ENCODE results near the gene GPR55. TPM values are rescaled to one million over a fixed set of nuclear protein-coding genes. Genes with fewer than 3 reads are reported as not detected.

GPR55 gene
- total RNA-seq, 6 experiments from 2014 or later, result 0.06 to 0.12 (median 0.07) TPM; not detected in 3

DNA sequence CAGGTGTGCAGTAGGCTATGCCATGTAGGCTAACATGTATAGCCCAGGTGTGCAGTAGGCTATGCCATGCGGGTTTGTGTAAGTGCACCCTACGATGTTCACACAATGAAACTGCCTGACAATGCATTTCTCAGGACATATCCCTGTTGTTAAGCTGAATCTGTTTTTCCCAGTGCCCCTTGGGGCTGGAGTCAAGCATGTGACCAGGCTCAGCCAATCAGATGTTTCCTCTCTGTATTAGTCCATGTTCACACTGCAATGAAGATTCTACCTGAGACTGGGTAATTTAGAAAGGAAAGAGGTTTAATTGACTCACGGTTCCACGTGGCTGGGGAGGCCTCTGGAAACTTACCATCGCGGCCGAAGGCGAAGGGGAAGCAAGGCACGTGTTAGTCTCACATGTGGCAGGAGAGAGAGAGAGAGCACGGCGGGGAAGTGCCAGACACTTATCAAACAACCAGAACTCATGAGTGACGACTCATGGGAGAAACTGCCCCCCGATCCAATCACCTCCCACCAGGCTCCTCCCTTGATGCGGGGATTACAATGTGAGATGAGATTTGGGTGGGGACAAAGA lies 36.1 kb downstream of the GPR55 start:
- intact Hi-C loops (cut with DNase I), result no loop called here
- DNase-seq (no peak), ATAC-seq (no peak)
- Histone ChIP-seq H3K36me3 (no peaks in the 10 kb centered on the region), H3K27me3 (no peaks in the 10 kb centered on the region), H3K4me1 (no peaks in the 10 kb centered on the region), H3K27ac (no peak overlapping the region), H3K9me3 (no peaks in the 10 kb centered on the region), H3K4me3 (no peak overlapping the region)
- TF ChIP-seq POLR2A (IDR thresholded peaks at IDR 0.05), result no peak
- TF ChIP-seq, protein P1, sequence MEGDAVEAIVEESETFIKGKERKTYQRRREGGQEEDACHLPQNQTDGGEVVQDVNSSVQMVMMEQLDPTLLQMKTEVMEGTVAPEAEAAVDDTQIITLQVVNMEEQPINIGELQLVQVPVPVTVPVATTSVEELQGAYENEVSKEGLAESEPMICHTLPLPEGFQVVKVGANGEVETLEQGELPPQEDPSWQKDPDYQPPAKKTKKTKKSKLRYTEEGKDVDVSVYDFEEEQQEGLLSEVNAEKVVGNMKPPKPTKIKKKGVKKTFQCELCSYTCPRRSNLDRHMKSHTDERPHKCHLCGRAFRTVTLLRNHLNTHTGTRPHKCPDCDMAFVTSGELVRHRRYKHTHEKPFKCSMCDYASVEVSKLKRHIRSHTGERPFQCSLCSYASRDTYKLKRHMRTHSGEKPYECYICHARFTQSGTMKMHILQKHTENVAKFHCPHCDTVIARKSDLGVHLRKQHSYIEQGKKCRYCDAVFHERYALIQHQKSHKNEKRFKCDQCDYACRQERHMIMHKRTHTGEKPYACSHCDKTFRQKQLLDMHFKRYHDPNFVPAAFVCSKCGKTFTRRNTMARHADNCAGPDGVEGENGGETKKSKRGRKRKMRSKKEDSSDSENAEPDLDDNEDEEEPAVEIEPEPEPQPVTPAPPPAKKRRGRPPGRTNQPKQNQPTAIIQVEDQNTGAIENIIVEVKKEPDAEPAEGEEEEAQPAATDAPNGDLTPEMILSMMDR (IDR thresholded peaks at IDR 0.05), result no peak
- 75% methylated on average over 10 of the region's 14 CpGs for WGBS (ENCODE audit: insufficient coverage, low coverage, low lambda C conversion rate, missing lambda C conversion rate)

GRCh38 chr2:230887342-230887741 lies 37.7 kb downstream of the GPR55 start:
- Histone ChIP-seq H3K4me3 (no peak overlapping the region), H3K27me3 (no peaks in the 10 kb centered on the region), H3K4me1 (no peaks in the 10 kb centered on the region), H3K36me3 (no peaks in the 10 kb centered on the region), H3K27ac (no peak overlapping the region), H3K9me3 (no peaks in the 10 kb centered on the region)
- WGBS (ENCODE audit: insufficient coverage, low coverage, low lambda C conversion rate, missing lambda C conversion rate), result 83% methylated on average over 7 of the region's 7 CpGs
- DNase-seq (no peak), ATAC-seq (no peak)
- intact Hi-C loops (cut with DNase I), result no loop called here
- TF ChIP-seq POLR2A (IDR thresholded peaks at IDR 0.05), result no peak
- TF ChIP-seq, protein P1 (IDR thresholded peaks at IDR 0.05), result no peak

GRCh38 chr2:230886671-230887071 lies 38.4 kb downstream of the GPR55 start:
- H3K4me1 ChIP-seq, result no peaks in the 10 kb centered on the region
- TF ChIP-seq, protein P1 (IDR thresholded peaks at IDR 0.05), result no peak
- no peak for TF ChIP-seq POLR2A (IDR thresholded peaks at IDR 0.05)
- no peak overlapping the region for H3K27ac ChIP-seq
- DNase-seq (no peak), ATAC-seq (peak in 1 of 4 donors; percentile 19)
- H3K36me3 ChIP-seq, result no peaks in the 10 kb centered on the region
- 80% methylated on average over 10 of the region's 14 CpGs for WGBS (ENCODE audit: insufficient coverage, low coverage, low lambda C conversion rate, missing lambda C conversion rate)
- no peaks in the 10 kb centered on the region for H3K9me3 ChIP-seq
- H3K4me3 ChIP-seq, result no peak overlapping the region
- H3K27me3 ChIP-seq, result no peaks in the 10 kb centered on the region
- intact Hi-C loops (cut with DNase I), result no loop called here

DNA sequence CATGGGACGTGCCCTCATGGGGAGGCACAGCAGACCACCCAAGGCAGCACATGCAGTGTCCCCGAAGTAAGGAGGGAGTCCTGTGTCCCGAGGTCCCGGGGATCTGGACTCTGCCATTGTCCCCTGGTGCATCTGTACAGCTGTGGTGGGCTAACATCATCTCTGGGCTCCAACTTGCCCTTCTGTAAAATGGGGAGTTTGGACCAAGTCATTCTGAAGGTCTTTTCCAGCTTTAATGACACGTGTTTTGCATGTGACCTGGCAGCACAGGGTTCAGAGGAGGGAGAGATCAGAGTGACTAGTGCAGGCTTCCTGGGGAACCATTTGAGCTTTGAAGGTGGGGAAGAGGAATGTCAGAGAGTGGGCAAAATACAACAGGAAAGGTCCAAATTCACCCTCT lies 38.8 kb downstream of the GPR55 start:
- DNase-seq (no peak), ATAC-seq (no peak)
- 39% methylated on average over 4 of the region's 5 CpGs for WGBS (ENCODE audit: insufficient coverage, low coverage, low lambda C conversion rate, missing lambda C conversion rate)

More for the DNA sequence above, 38.8 kb downstream of the GPR55 start:
- Histone ChIP-seq H3K4me3 (no peak overlapping the region), H3K36me3 (no peaks in the 10 kb centered on the region), H3K4me1 (no peaks in the 10 kb centered on the region), H3K27ac (no peak overlapping the region), H3K27me3 (no peaks in the 10 kb centered on the region), H3K9me3 (no peaks in the 10 kb centered on the region)
- intact Hi-C loops (cut with DNase I), result no loop called here
- TF ChIP-seq, protein P1 (IDR thresholded peaks at IDR 0.05), result no peak
- TF ChIP-seq POLR2A (IDR thresholded peaks at IDR 0.05), result no peak
